ENCODE data around the gene HERC4. TPM values are rescaled to one million over a fixed set of nuclear protein-coding genes. Genes with fewer than 3 reads are reported as not detected.

The HERC4 gene
- total RNA-seq, 1 experiment from 2014 or later, result 36.5 TPM

- Histone ChIP-seq H2AFZ (ENCODE audit: low read depth, low read length, poor library complexity, severe bottlenecking) (no peak overlapping the region), H3K4me2 (ENCODE audit: low read length) (no peak overlapping the region), H3K9me3 (ENCODE audit: control insufficient read depth in 1 of 2, insufficient read depth in 1 of 2, low read depth in 1 of 2, low read length in 2 of 2) (peaks cover 0 to under 1% of the 10 kb centered on the region in 2 experiments; a peak in 1 of 4 replicates), H3K36me3 (ENCODE audit: control insufficient read depth in 1 of 2, insufficient read depth in 2 of 2, low read length in 2 of 2) (peaks cover 3 to 15% of the 10 kb centered on the region in 2 experiments; a peak in 2 of 4 replicates), H3K4me3 (replicated peaks in 1 of 2; ENCODE audit: low read depth in 1 of 2, low read length in 2 of 2) (no peak overlapping the region), H3K9ac (ENCODE audit: low read length) (no peak overlapping the region), H3K9me2 (ENCODE audit: insufficient read depth) (no peaks in the 10 kb centered on the region), H3K79me2 (ENCODE audit: insufficient read depth, low read length) (no peaks in the 10 kb centered on the region), H3K4me1 (ENCODE audit: control insufficient read depth in 1 of 2, insufficient read depth in 2 of 2, low read length in 2 of 2) (no peaks in the 10 kb centered on the region), H4K20me1 (ENCODE audit: insufficient read depth) (no peaks in the 10 kb centered on the region), H3K27me3 (ENCODE audit: insufficient read depth, low read length) (no peaks in the 10 kb centered on the region), H3K27ac (ENCODE audit: low read depth, low read length) (no peak overlapping the region)
- RAD21 ChIA-PET (ENCODE audit: low non-redundant PET in 1 of 2, low total read pairs in 2 of 2, uncharacterized antibody in 2 of 2, unreplicated experiment in 2 of 2), result no interaction called here
- intact Hi-C loops (cut with micrococcal nuclease), result no loop called here
- ATAC-seq, result no peak
- CTCF ChIA-PET, result no interaction called here
- TF ChIP-seq SP1 (IDR thresholded peaks at IDR 0.05; ENCODE audit: low read depth) (no peak), JUND (IDR thresholded peaks at IDR 0.05) (no peak), ZNF274 (IDR thresholded peaks at IDR 0.05; ENCODE audit: low read depth, low read length) (no peak), EZH2 (IDR thresholded peaks at IDR 0.05) (no peak), ZBTB33 (IDR thresholded peaks at IDR 0.05; ENCODE audit: extremely low read depth, insufficient replicate concordance, low read length) (no peak), EZH2phosphoT487 (IDR thresholded peaks at IDR 0.05; ENCODE audit: borderline replicate concordance) (no peak), RAD21 (IDR thresholded peaks at IDR 0.05; ENCODE audit: low read depth) (no peak), MAX (IDR thresholded peaks at IDR 0.05) (no peak), POLR2A (IDR thresholded peaks at IDR 0.05; ENCODE audit: borderline replicate concordance, extremely low read depth, insufficient read depth, insufficient read length) (no peak), CTCF (IDR thresholded peaks at IDR 0.05 in 2 of 3, conservative IDR thresholded peaks at IDR 0.05 in 1 of 3; ENCODE audit: borderline replicate concordance in 1 of 3, insufficient read depth in 1 of 3, low read depth in 2 of 3, low read length in 2 of 3) (no peak), YY1 (IDR thresholded peaks at IDR 0.05; ENCODE audit: extremely low read depth, insufficient replicate concordance, low read depth, low read length) (no peak), CBX3 (IDR thresholded peaks at IDR 0.05; ENCODE audit: low read depth) (no peak), ELF1 (IDR thresholded peaks at IDR 0.05; ENCODE audit: borderline replicate concordance, low read depth) (no peak)
- no peak for DNase-seq (ENCODE audit: low read depth, low spot score)
- BruUV-seq (replicated peaks), result no TSS peak
- POLR2A ChIA-PET, result no interaction called here
Observed at GRCh38 chr10:67975871-67976270, 99.2 kb downstream of the HERC4 start.
